ENCODE measurements around the gene HS3ST3B1.

DNA sequence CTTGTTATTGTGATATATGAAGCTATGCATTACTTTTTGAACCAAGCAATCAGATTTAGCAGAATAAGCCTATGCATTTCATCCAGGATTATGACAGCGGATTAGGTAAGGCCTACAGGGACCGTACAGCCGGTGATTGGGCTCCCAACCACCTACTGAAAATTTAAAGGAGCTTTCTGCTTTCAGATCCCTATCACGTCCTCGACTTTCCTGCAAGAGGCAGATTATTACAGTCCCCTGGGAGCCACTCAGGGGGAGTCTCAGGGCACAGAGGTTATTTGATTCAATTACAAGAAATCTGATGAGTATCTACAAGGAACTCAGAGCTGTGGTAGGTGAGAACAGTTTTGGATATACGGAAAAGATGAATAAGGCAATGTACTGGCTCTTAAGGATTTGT lies 80.7 kb downstream of the HS3ST3B1 start:
- TF ChIP-seq POLR2A (IDR thresholded peaks at IDR 0.05) (no peak), EP300 (IDR thresholded peaks at IDR 0.05) (no peak), POLR2AphosphoS5 (IDR thresholded peaks at IDR 0.05) (no peak)
- TF ChIP-seq, protein P1, sequence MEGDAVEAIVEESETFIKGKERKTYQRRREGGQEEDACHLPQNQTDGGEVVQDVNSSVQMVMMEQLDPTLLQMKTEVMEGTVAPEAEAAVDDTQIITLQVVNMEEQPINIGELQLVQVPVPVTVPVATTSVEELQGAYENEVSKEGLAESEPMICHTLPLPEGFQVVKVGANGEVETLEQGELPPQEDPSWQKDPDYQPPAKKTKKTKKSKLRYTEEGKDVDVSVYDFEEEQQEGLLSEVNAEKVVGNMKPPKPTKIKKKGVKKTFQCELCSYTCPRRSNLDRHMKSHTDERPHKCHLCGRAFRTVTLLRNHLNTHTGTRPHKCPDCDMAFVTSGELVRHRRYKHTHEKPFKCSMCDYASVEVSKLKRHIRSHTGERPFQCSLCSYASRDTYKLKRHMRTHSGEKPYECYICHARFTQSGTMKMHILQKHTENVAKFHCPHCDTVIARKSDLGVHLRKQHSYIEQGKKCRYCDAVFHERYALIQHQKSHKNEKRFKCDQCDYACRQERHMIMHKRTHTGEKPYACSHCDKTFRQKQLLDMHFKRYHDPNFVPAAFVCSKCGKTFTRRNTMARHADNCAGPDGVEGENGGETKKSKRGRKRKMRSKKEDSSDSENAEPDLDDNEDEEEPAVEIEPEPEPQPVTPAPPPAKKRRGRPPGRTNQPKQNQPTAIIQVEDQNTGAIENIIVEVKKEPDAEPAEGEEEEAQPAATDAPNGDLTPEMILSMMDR (IDR thresholded peaks at IDR 0.05) = no peak
